ENCODE data around the gene COPS8.

The COPS8 gene

GRCh38 chr2:237130562-237131421 lies 45.1 kb downstream of the COPS8 start:
- no peak for DNase-seq (ENCODE audit: low read depth in 2 of 3, low spot score in 1 of 3)

- DNase-seq (ENCODE audit: low read depth in 2 of 3, low spot score in 1 of 3) = no peak
Measured at GRCh38 chr2:237131749-237132533, 46.3 kb downstream of the COPS8 start.

- peak in 1 of 3 donors; percentile 19 for DNase-seq (ENCODE audit: low read depth in 2 of 3, low spot score in 1 of 3)
Measured at GRCh38 chr2:237132799-237133198, 47.1 kb downstream of the COPS8 start.

- DNase-seq (ENCODE audit: low read depth in 2 of 3, low spot score in 1 of 3) = no peak
Measured at GRCh38 chr2:237134321-237135230, 48.9 kb downstream of the COPS8 start.

GRCh38 chr2:237136824-237137223 lies 51.1 kb downstream of the COPS8 start:
- no peak for DNase-seq (ENCODE audit: low read depth in 2 of 3, low spot score in 1 of 3)

- DNase-seq (ENCODE audit: low read depth in 2 of 3, low spot score in 1 of 3) = no peak
Measured at GRCh38 chr2:237137626-237138323, 52.1 kb downstream of the COPS8 start.

- DNase-seq (ENCODE audit: low read depth in 2 of 3, low spot score in 1 of 3) = no peak
Measured at GRCh38 chr2:237139123-237139675, 53.5 kb downstream of the COPS8 start.

GRCh38 chr2:237140689-237141285 lies 55.1 kb downstream of the COPS8 start:
- DNase-seq (ENCODE audit: low read depth in 2 of 3, low spot score in 1 of 3) = no peak

GRCh38 chr2:237141571-237142051 lies 55.9 kb downstream of the COPS8 start:
- DNase-seq (ENCODE audit: low read depth in 2 of 3, low spot score in 1 of 3) = no peak

- no peak for DNase-seq (ENCODE audit: low read depth in 2 of 3, low spot score in 1 of 3)
Measured at GRCh38 chr2:237143118-237143517, 57.4 kb downstream of the COPS8 start.

- no peak for DNase-seq (ENCODE audit: low read depth in 2 of 3, low spot score in 1 of 3)
Measured at GRCh38 chr2:237143676-237144440, 58.2 kb downstream of the COPS8 start.

- no peak for DNase-seq (ENCODE audit: low read depth in 2 of 3, low spot score in 1 of 3)
Measured at GRCh38 chr2:237144516-237144915, 58.8 kb downstream of the COPS8 start.

- no peak for DNase-seq (ENCODE audit: low read depth in 2 of 3, low spot score in 1 of 3)
Measured at GRCh38 chr2:237147317-237147716, 61.6 kb downstream of the COPS8 start.

- no peak for DNase-seq (ENCODE audit: low read depth in 2 of 3, low spot score in 1 of 3)
Measured at GRCh38 chr2:237148624-237149023, 62.9 kb downstream of the COPS8 start.

- peak in 2 of 3 donors; percentile 34 to 42 for DNase-seq (ENCODE audit: low read depth in 2 of 3, low spot score in 1 of 3)
Measured at GRCh38 chr2:237149425-237149824, 63.7 kb downstream of the COPS8 start.
